Panc1 (cell line): ENCODE results near the gene PDE3A. TPM values are rescaled to one million over a fixed set of nuclear protein-coding genes. Genes with fewer than 3 reads are reported as not detected.

Source experiments
- ATAC-seq: fragments of 200-7000 bp; cut with Tn5 transposase; 2 replicates; pipeline ENCODE4 v1.9.1; 2020; ENCODE audit warnings: mild to moderate bottlenecking, moderate library complexity
- BruUV-seq: library from RNA; stranded (reverse); fragments of 400-500 nt; replicated peaks from 2 replicates; lab custom pipeline; 2021; lab: Mats Ljungman, UMichigan
- CTCF ChIA-PET: fragments of 300-600 bp; sonication (Branson Sonifier 250); formaldehyde crosslinking; loops from one replicate; lab custom pipeline; 2022; ENCODE audit warnings: antibody characterized with exemption; lab: Charles Lee
- POLR2A ChIA-PET: fragments of 300-600 bp; sonication (Branson Sonifier 250); formaldehyde crosslinking; loops from one replicate; lab custom pipeline; 2022; ENCODE audit warnings: antibody characterized with exemption; lab: Charles Lee
- DNase-seq: peaks from one replicate; pipeline ENCODE4 v3.0.0-alpha.2; 2010; ENCODE audit warnings: low read depth, low spot score
- H3K27ac ChIP-seq: 2 replicates; pipeline ENCODE4 v1.5.1; 2011; ENCODE audit warnings: mild to moderate bottlenecking, low read length, inconsistent platforms
- H3K27me3 ChIP-seq: fragments of 200-500 bp; sonication (Bioruptor generic); 2 replicates; pipeline ENCODE4 v1.6.0; 2014; ENCODE audit warnings: low read length, inconsistent platforms; ENCODE audit not compliant: control insufficient read depth, insufficient read depth
- H3K36me3 ChIP-seq: fragments of 200-500 bp; sonication (Bioruptor generic); 2 replicates; pipeline ENCODE4 v1.5.1; 2014; ENCODE audit warnings: inconsistent platforms, mild to moderate bottlenecking, low read length, moderate library complexity; ENCODE audit not compliant: control insufficient read depth, insufficient read depth
- H3K4me1 ChIP-seq: 2 replicates; pipeline ENCODE4 v1.5.1; 2011; ENCODE audit warnings: inconsistent platforms, mild to moderate bottlenecking, low read length, moderate library complexity; ENCODE audit not compliant: control insufficient read depth, insufficient read depth
- H3K4me3 ChIP-seq, 2 experiments: 2 replicates each; pipeline ENCODE4 v1.5.1; 2011 to 2012; ENCODE audit warnings: low read depth in 2 of 2, low read length in 2 of 2, mild to moderate bottlenecking in 2 of 2, inconsistent platforms in 1 of 2, moderate library complexity in 1 of 2
- H3K9me3 ChIP-seq: fragments of 200-500 bp; sonication (Bioruptor generic); 2 replicates; pipeline ENCODE4 v1.5.1; 2014; ENCODE audit warnings: low read depth, mild to moderate bottlenecking, inconsistent platforms, low read length, moderate library complexity; ENCODE audit not compliant: control insufficient read depth, insufficient read depth
- CTCF ChIP-seq: fragments of 450-650 bp; IDR thresholded peaks from 2 replicates; pipeline ENCODE4 v1.5.1; 2017; ENCODE audit warnings: mild to moderate bottlenecking
- REST ChIP-seq, 2 experiments: IDR thresholded peaks; 2 replicates each; pipeline ENCODE4 v1.6.1; 2011 to 2012; ENCODE audit warnings: low read depth in 2 of 2, control low read depth in 1 of 2, low read length in 1 of 2, mild to moderate bottlenecking in 1 of 2, moderate library complexity in 1 of 2; ENCODE audit not compliant: insufficient read depth in 1 of 2
- SIN3A ChIP-seq: IDR thresholded peaks from 2 replicates; pipeline ENCODE4 v1.6.1; 2012; ENCODE audit warnings: low read depth, mild to moderate bottlenecking, low read length, moderate library complexity, borderline replicate concordance; ENCODE audit not compliant: insufficient read depth
- TCF7L2 ChIP-seq: IDR thresholded peaks from 2 replicates; pipeline ENCODE4 v1.6.1; 2011; ENCODE audit warnings: mild to moderate bottlenecking, low read depth, low read length, inconsistent platforms
- in situ Hi-C: cut with HindIII; loops from 2 replicates; pipeline ENCODE4 v1.10.0; 2016; ENCODE audit warnings: low sequenced_read_pairs, low pct_unique_long_range_greater_than_20kb
- intact Hi-C: fragments of 100-400 bp; cut with micrococcal nuclease; formaldehyde crosslinking; loops from one replicate; pipeline ENCODE4 v1.10.0; 2022; ENCODE audit not compliant: unreplicated experiment
- total RNA-seq: library from RNA; stranded (reverse); gene quantifications from one replicate; pipeline ENCODE4 v1.2.1, GENCODE V29; 2021; ENCODE audit not compliant: unreplicated experiment

The PDE3A gene
- total RNA-seq, 1 experiment from 2014 or later, result 0.03 TPM

- DNase-seq (no peak), ATAC-seq (no peak)
- ChIA-PET POLR2A (no interaction called here), CTCF (no interaction called here)
- no peaks in the 10 kb centered on the region for H3K27me3 ChIP-seq
- H3K27ac ChIP-seq, result no peak overlapping the region
- BruUV-seq, result no TSS peak
- no peaks in the 10 kb centered on the region for H3K36me3 ChIP-seq
- intact Hi-C loops (loop anchor here (10.0 kb wide), 1 partner anchor 631 kb away; no protein-coding TSS in a partner anchor), in situ Hi-C loops (no loop called here)
- TF ChIP-seq TCF7L2 (no peak), SIN3A (no peak), REST (IDR thresholded peaks at IDR 0.05; ENCODE audit: insufficient read depth in 1 of 2, low read depth in 2 of 2, low read length in 1 of 2) (no peak), CTCF (no peak)
- no peaks in the 10 kb centered on the region for H3K4me1 ChIP-seq
- H3K4me3 ChIP-seq, result no peak overlapping the region
- H3K9me3 ChIP-seq, result no peaks in the 10 kb centered on the region
Measured at GRCh38 chr12:20375560-20375959, 7.2 kb downstream of the PDE3A start.

GRCh38 chr12:20376984-20377383 is 8.6 kb downstream of the PDE3A start:
- in situ Hi-C loops (no loop called here), intact Hi-C loops (loop anchor here (10.0 kb wide), 1 partner anchor 632 kb away; no protein-coding TSS in a partner anchor)
- DNase-seq, result no peak
- H3K27me3 ChIP-seq, result no peaks in the 10 kb centered on the region
- H3K27ac ChIP-seq, result no peak overlapping the region
- TF ChIP-seq TCF7L2 (no peak), CTCF (peak; percentile 23; the same call in 1 of the 2 replicates)
- ChIA-PET POLR2A (no interaction called here), CTCF (no interaction called here)
- H3K4me3 ChIP-seq, result no peak overlapping the region
- H3K9me3 ChIP-seq, result no peaks in the 10 kb centered on the region
- BruUV-seq, result no TSS peak
- no peak for ATAC-seq
- no peaks in the 10 kb centered on the region for H3K4me1 ChIP-seq
- no peaks in the 10 kb centered on the region for H3K36me3 ChIP-seq
